HUES64 (cell line): ENCODE data around the gene CALCR.
"Not testable (repeated sequence)": the region's sequence is repeated elsewhere in the genome, so short reads cannot be mapped to it uniquely, and the experiment has no call there.

Experiments used
- H3K27ac ChIP-seq: 2 replicates; pipeline ENCODE4 v1.7.0; 2013; ENCODE audit warnings: low read depth, low read length, inconsistent platforms
- H3K27me3 ChIP-seq: 2 replicates; pipeline ENCODE4 v1.6.1; 2013; ENCODE audit warnings: mild to moderate bottlenecking, low read length; ENCODE audit not compliant: insufficient read depth
- H3K36me3 ChIP-seq: 2 replicates; pipeline ENCODE4 v1.6.1; 2013; ENCODE audit warnings: mild to moderate bottlenecking, low read length; ENCODE audit not compliant: insufficient read depth
- H3K4me1 ChIP-seq: 2 replicates; pipeline ENCODE4 v1.6.1; 2013; ENCODE audit warnings: mild to moderate bottlenecking, low read length, moderate library complexity; ENCODE audit not compliant: insufficient read depth
- H3K4me3 ChIP-seq: 2 replicates; pipeline ENCODE4 v1.5.1; 2013; ENCODE audit warnings: mild to moderate bottlenecking, low read length, moderate library complexity
- H3K9ac ChIP-seq: 2 replicates; pipeline ENCODE4 v1.6.1; 2013; ENCODE audit warnings: mild to moderate bottlenecking, low read depth, low read length
- H3K9me3 ChIP-seq: 2 replicates; pipeline ENCODE4 v1.6.1; 2013; ENCODE audit warnings: low read depth, low read length; ENCODE audit not compliant: insufficient read depth
- WGBS: fragments of 150-250, 120-280 bp; methylation state at CpG from one replicate; pipeline ENCODE4 v1.1.7; 2013; ENCODE audit warnings: missing lambda C conversion rate; 5-methylcytosine and 5-hydroxymethylcytosine counted together

Gene CALCR

DNA sequence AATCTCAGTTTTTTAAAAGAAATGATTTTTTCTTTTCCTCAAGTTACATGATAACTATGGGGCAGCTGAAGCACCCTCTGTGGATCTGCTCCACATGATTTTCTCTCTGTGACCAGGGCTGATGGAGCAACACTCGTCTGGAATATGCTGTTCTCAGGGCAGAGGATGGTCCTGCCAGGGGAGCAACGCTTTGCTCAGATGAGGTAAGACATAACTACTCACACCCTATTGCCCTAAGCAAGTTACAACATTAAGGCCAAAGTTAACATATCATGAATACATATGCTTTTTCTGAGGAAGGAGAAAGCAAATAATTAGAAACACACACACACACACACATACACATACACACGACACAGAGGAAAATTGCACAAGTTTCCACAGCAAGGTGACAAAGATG is 71.4 kb downstream of the CALCR start:
- Histone ChIP-seq H3K27me3 (no peaks in the 10 kb centered on the region), H3K9ac (no peak overlapping the region)

DNA sequence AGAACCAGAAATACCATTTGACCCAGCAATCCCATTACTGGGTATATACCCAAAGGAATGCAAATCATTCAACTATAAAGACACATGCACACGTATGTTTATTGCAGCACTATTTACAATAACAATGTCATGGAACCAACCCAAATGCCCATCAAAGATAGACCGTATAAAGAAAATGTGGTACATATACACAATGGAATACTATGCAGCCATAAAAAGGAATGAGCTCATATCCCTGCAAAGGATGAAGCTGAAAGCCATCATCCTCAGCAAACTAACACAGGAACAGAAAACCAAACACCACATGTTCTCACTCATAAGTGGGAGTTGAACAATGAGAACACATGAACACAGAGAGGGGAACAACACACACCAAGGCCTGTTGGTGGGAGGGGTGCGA is 82.7 kb downstream of the CALCR start:
- not testable (repeated sequence) for H3K27ac ChIP-seq, H3K27me3 ChIP-seq, H3K9me3 ChIP-seq, H3K9ac ChIP-seq, H3K36me3 ChIP-seq, H3K4me3 ChIP-seq
- H3K4me1 ChIP-seq = peaks cover 12% of the 10 kb centered on the region
- 95% methylated on average over 2 of the region's 3 CpGs for WGBS

More for the DNA sequence above, 71.4 kb downstream of the CALCR start:
- Histone ChIP-seq H3K9me3 (no peaks in the 10 kb centered on the region), H3K4me1 (no peaks in the 10 kb centered on the region), H3K27ac (no peak overlapping the region), H3K36me3 (no peaks in the 10 kb centered on the region), H3K4me3 (no peak overlapping the region)
- 95% methylated on average over 3 of the region's 3 CpGs for whole genome bisulfite sequencing

DNA sequence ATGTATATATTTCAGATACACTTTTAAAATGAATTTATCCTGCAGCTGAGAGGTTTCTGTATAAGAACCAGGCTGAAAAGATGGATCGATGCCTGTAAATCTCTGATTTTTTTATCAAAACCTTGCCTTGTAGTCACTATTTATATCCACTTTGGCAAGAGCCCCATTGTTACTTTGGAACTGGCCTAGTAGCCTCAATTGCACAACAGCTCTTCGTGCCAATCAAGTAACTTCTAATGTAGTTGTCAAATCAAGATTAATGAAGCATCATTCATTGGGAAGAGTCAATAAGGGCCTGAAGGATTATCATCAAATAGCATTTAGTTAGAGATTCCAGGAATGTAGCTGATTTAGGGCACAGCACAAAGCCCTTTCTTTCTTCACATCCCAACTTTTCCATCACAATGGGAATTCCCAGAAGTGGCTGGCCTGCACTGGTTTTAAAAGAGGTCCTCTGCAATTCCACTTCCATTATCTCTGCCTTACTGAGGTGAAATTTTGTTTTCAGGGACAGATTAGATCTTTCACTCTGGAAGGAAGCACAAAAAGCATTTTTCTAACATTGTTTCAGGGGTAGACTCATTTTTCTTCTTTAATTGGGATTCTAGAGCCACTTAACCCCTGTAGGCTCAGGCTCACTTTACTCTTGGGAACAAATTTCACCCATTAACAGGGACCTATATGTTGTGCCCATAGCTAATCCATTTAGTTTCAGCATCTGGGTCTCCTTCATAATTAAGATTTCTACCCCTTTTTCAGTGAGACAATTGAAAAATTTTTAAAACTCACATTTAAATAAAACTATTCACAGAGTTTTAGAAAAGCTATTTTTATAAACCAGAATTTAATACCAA is 97.8 kb downstream of the CALCR start:
- whole genome bisulfite sequencing = 64% methylated on average over 2 of the region's 2 CpGs
- H3K4me1 ChIP-seq = peaks cover 48% of the 10 kb centered on the region
- peak overlapping the region; percentile 62 for H3K9ac ChIP-seq
- H3K36me3 ChIP-seq = no peaks in the 10 kb centered on the region
- H3K27ac ChIP-seq = peak overlapping the region; percentile 97
- peak overlapping the region; percentile 26 for H3K4me3 ChIP-seq
- H3K9me3 ChIP-seq = no peaks in the 10 kb centered on the region
- no peaks in the 10 kb centered on the region for H3K27me3 ChIP-seq

DNA sequence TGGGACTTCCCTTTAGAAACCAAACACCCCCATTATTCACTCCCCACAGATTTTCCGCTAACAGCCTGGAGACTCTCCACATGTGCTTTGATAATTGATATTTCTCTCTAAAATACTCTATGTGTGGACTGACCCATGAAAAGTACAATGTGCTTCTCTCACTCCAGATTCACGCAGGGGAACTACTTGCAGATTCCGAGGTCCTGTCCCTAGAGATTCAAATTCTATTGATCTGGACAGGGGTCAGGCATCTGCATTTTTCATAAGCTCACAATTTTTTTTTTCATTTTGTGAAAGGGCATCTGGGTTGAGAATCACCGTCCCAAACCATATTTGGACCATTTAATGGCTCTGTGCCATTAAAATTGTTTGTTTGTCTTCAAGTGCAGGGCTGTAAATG is 98.7 kb downstream of the CALCR start:
- H3K9ac ChIP-seq = 0 out of 2 replicates have a peak overlapping the region, but pooled peaks have one; percentile 20
- H3K4me3 ChIP-seq = no peak overlapping the region
- H3K27ac ChIP-seq = peak overlapping the region; percentile 97
- H3K27me3 ChIP-seq = no peaks in the 10 kb centered on the region
- peaks cover 48% of the 10 kb centered on the region for H3K4me1 ChIP-seq
- no peaks in the 10 kb centered on the region for H3K9me3 ChIP-seq
- H3K36me3 ChIP-seq = no peaks in the 10 kb centered on the region
- 74% methylated on average over 4 of the region's 4 CpGs for whole genome bisulfite sequencing

DNA sequence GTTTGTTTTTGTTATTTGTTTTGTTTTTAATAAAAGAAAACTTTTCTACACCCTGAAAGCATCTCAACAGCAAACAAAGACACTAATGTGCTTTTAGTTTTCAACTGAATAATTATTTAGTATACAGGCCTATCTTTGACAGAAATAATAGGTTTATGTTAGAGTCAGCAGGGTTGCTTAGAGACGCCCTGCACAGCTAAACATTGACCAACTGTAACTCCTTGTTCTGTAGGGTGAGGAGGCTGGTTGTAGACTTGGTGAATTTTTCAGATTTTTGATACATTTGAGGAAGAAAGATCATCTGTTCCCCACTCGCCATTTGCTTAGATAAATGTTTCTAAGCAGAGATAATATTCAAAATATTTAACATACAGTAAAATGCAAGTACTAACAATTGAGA is 103.1 kb downstream of the CALCR start:
- Histone ChIP-seq H3K4me1 (peaks cover 32% of the 10 kb centered on the region), H3K36me3 (no peaks in the 10 kb centered on the region), H3K9ac (no peak overlapping the region), H3K27me3 (no peaks in the 10 kb centered on the region), H3K9me3 (no peaks in the 10 kb centered on the region), H3K4me3 (no peak overlapping the region), H3K27ac (no peak overlapping the region)
- WGBS = 96% methylated on average over 1 of the region's 2 CpGs

DNA sequence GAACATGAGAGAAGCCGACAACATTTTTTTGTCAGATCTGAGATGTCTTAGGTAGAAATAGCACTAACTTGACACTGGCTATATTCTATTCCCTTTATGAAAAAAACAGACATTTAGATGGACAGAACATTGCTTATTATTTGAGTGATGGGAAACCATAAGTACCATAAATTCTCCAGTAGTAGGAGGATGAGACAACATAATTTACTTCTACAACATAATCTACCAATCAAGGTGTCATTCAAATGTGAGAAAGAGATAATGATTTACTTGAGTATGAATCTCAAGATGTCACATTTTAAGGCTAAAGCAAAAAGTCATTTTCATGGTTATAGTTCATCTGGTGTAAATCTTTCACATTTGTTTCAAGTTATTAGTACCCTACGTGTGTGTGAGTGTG is 110.8 kb downstream of the CALCR start:
- no peaks in the 10 kb centered on the region for H3K27me3 ChIP-seq
- H3K4me3 ChIP-seq = no peak overlapping the region
- H3K4me1 ChIP-seq = 0 out of 2 replicates have a peak, but pooled peaks cover 6% of the 10 kb centered on the region
- 94% methylated on average over 2 of the region's 2 CpGs for WGBS
- H3K27ac ChIP-seq = no peak overlapping the region
- no peaks in the 10 kb centered on the region for H3K9me3 ChIP-seq
- H3K9ac ChIP-seq = no peak overlapping the region
- H3K36me3 ChIP-seq = no peaks in the 10 kb centered on the region

DNA sequence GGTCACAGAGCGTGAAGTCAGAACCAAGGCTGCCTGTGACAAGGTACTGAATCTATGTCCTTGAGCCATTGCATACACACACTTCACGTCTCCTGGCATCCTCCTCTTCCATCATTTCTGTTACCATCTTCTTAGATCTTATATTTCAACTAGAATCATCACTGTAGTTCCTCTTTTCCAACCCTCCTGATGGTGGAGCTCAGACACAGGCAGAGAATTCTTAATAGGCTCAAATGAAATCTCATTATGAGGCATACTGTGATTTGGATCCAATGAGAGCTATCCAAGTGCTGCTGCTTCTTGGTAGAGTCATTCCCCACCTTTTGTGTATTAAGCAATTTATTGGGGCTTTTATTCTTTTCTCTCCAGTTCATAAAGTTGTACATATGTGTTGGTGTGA is 113.2 kb downstream of the CALCR start:
- 89% methylated on average over 2 of the region's 2 CpGs for WGBS
- H3K4me3 ChIP-seq = no peak overlapping the region

DNA sequence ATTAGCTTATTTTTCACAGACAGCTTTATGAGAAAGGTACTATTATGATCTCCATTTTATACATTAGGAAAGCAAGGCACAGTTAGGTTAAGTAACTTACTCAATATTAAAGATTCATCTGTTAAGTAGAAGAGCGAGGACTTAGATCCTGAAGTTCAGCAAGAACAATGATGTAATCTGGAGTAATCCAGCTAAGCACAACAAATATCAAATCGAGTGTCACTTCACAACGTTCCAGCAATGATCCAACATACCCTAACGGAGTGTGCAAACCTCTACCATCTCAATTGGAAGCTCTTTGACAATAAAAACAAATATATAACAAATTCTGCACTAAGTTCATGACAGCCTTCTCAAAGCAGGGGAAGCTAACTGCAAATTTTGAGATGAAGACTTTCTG is 121.3 kb downstream of the CALCR start:
- no peaks in the 10 kb centered on the region for H3K9me3 ChIP-seq
- no peaks in the 10 kb centered on the region for H3K4me1 ChIP-seq
- no peak overlapping the region for H3K9ac ChIP-seq
- no peaks in the 10 kb centered on the region for H3K36me3 ChIP-seq
- 90% methylated on average over 4 of the region's 4 CpGs for WGBS
- H3K27me3 ChIP-seq = no peaks in the 10 kb centered on the region
- H3K27ac ChIP-seq = no peak overlapping the region
- H3K4me3 ChIP-seq = no peak overlapping the region

More for the DNA sequence above, 113.2 kb downstream of the CALCR start:
- H3K27me3 ChIP-seq = no peaks in the 10 kb centered on the region
- no peaks in the 10 kb centered on the region for H3K36me3 ChIP-seq
- H3K27ac ChIP-seq = no peak overlapping the region
- H3K9me3 ChIP-seq = no peaks in the 10 kb centered on the region
- no peak overlapping the region for H3K9ac ChIP-seq
- 0 out of 2 replicates have a peak, but pooled peaks cover 6% of the 10 kb centered on the region for H3K4me1 ChIP-seq

DNA sequence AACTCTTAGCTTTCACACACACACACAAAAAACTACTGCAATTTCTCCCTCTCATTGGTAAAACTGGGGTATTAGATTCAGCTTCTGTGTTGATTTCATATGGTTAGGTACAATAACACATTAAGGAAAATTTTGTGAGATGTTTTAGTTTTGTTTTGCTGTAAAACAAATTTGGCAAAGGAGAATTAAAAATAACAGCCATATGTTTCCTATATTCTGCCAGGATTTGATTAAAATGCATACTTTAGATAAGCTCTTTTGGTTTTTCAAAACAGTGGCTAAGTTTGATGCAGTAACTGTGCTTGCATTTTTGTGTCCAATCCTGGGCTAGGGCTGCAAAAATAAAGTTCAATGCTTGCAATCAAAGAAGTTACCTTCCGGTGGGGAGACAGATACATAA is 126.3 kb downstream of the CALCR start:
- Histone ChIP-seq H3K9ac (no peak overlapping the region), H3K4me1 (no peaks in the 10 kb centered on the region), H3K4me3 (no peak overlapping the region), H3K36me3 (no peaks in the 10 kb centered on the region), H3K27me3 (no peaks in the 10 kb centered on the region), H3K9me3 (no peaks in the 10 kb centered on the region), H3K27ac (no peak overlapping the region)
- WGBS = 100% methylated on average over 1 of the region's 1 CpG

DNA sequence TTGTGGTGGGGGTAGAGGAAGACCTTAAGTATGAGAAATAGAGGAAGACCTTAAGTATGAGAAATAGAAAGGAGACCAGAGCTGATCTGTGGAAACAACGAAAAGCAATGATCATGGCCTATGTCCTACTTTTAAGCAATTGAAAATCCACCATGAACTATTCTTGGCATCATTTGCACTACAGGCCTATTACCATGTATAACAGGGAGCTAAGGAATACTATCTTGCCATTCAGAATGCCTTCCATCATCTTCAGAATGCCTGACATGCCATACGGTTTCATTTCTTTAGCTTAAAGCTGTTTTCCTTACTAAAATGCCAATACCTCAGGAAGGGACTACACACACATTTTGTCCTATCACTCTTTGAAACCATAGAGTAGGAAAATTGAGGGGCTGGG is 127.0 kb downstream of the CALCR start:
- H3K36me3 ChIP-seq = no peaks in the 10 kb centered on the region
- 85% methylated on average over 2 of the region's 2 CpGs for WGBS
- no peaks in the 10 kb centered on the region for H3K4me1 ChIP-seq
- H3K9me3 ChIP-seq = no peaks in the 10 kb centered on the region
- H3K9ac ChIP-seq = no peak overlapping the region
- H3K4me3 ChIP-seq = no peak overlapping the region
- no peaks in the 10 kb centered on the region for H3K27me3 ChIP-seq
- no peak overlapping the region for H3K27ac ChIP-seq

DNA sequence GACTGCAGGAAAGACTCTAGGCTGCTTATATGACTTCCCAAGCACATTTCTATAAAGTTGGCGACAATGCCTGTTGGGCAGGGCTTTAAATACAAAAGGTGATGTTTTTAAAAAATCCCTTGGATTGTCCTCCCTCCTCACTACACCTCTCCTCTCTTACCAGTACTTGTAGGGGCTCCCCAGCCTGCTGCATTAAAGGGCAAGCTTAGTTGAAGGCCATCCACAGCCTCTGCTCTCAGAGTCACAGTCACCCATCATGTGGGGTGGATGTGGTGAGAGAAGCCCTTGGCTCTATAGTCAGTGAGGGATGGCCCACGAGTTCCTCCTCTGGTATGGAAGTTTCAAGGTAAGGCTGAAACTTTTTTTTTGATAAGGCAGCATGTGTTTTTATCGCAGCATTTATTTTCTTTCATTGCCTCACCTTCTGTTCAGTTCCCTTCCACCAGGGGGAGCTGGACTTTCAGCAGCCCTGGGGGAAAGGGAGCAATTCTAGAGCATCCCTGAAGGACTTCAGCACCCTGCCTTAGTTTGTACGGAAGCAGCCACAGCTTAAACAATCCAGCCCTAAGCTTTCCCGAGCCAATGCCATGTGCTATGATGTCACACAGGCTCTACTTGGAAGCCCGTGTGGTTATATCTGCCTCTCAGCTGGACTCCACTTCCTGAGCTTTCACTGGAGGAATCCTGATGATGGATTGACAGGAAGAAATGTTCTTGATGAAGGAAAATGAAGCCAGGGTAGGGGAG is 131.9 kb downstream of the CALCR start:
- H3K27ac ChIP-seq = no peak overlapping the region
- H3K4me1 ChIP-seq = peaks cover 3% of the 10 kb centered on the region; the same call in 1 of the 2 replicates
- no peaks in the 10 kb centered on the region for H3K36me3 ChIP-seq
- H3K9me3 ChIP-seq = no peaks in the 10 kb centered on the region
- no peak overlapping the region for H3K9ac ChIP-seq
- H3K4me3 ChIP-seq = no peak overlapping the region
- H3K27me3 ChIP-seq = no peaks in the 10 kb centered on the region
- 63% methylated on average over 6 of the region's 6 CpGs for WGBS
